Ascending aorta (tissue), 2 donors: Measurements from ENCODE around the gene CCND1. TPM values are rescaled to one million over a fixed set of nuclear protein-coding genes. Genes with fewer than 3 reads are reported as not detected.

Source experiments
- DNase-seq, 2 donors: peaks; one replicate each; pipeline ENCODE4 v3.0.0-alpha.2; 2019; ENCODE audit warnings: low spot score in 2 of 2
- H3K27ac ChIP-seq, 2 donors: fragments of 200-600 bp; sonication (generic); one replicate each; pipeline ENCODE4 v1.5.1; 2016 to 2017; ENCODE audit warnings: mild to moderate bottlenecking in 1 of 2
- H3K27me3 ChIP-seq: fragments of 200-600 bp; sonication (generic); one replicate; pipeline ENCODE4 v1.5.1; 2017
- H3K36me3 ChIP-seq, 2 donors: fragments of 200-600 bp; sonication (generic); one replicate each; pipeline ENCODE4 v1.5.1; 2016
- H3K4me1 ChIP-seq, 2 donors: fragments of 200-600 bp; sonication (generic); one replicate each; pipeline ENCODE4 v1.5.1; 2016 to 2017; ENCODE audit warnings: mild to moderate bottlenecking in 1 of 2
- H3K4me3 ChIP-seq, 2 donors: fragments of 200-600 bp; sonication (generic); one replicate each; pipeline ENCODE4 v1.5.1; 2016 to 2017; ENCODE audit warnings: mild to moderate bottlenecking in 1 of 2
- H3K9me3 ChIP-seq, 2 donors: fragments of 200-600 bp; sonication (generic); one replicate each; pipeline ENCODE4 v1.5.1; 2016
- CTCF ChIP-seq, 3 experiments: fragments of 200-600 bp in 2 of 3; fragments of 450-650 bp in 1 of 3; sonication (generic) in 2 of 3; IDR thresholded peaks; one replicate each; pipeline ENCODE4 v1.5.1; 2016 to 2019; ENCODE audit warnings: antibody characterized with exemption in 3 of 3, mild to moderate bottlenecking in 1 of 3, moderate library complexity in 1 of 3
- intact Hi-C: fragments of 100-400 bp; cut with DNase I; formaldehyde crosslinking; loops from one replicate; pipeline ENCODE4 v1.15.1; 2023
- total RNA-seq: library from RNA; depleted of rRNA; stranded (reverse); fragments of >200 nt; gene quantifications from one replicate; pipeline ENCODE4 v1.1.0, GENCODE V29; 2016

The CCND1 gene
- total RNA-seq, 1 donor from 2014 or later = 90.6 TPM

- Histone ChIP-seq H3K4me1 (no peaks in the 10 kb centered on the region), H3K4me3 (no peak overlapping the region), H3K36me3 (no peaks in the 10 kb centered on the region), H3K9me3 (no peaks in the 10 kb centered on the region), H3K27me3 (no peaks in the 10 kb centered on the region), H3K27ac (no peak overlapping the region)
- no peak for TF ChIP-seq CTCF (IDR thresholded peaks at IDR 0.05)
- intact Hi-C loops = no loop called here
- DNase-seq = no peak
These were observed 56.0 kb downstream of the CCND1 start for GRCh38 chr11:69696749-69697468.

- no peak overlapping the region for H3K4me3 ChIP-seq
- H3K4me1 ChIP-seq = peaks cover 0 to 3% of the 10 kb centered on the region in 2 donors
- no peaks in the 10 kb centered on the region for H3K36me3 ChIP-seq
- H3K9me3 ChIP-seq = no peaks in the 10 kb centered on the region
- no peak overlapping the region for H3K27ac ChIP-seq
- peaks cover 4% of the 10 kb centered on the region for H3K27me3 ChIP-seq
- DNase-seq = no peak
- intact Hi-C loops = no loop called here
- TF ChIP-seq CTCF (IDR thresholded peaks at IDR 0.05) = no peak
These were observed 56.5 kb downstream of the CCND1 start for GRCh38 chr11:69697469-69697843.

GRCh38 chr11:69697861-69698260 is 56.9 kb downstream of the CCND1 start:
- no peak overlapping the region for H3K27ac ChIP-seq
- H3K36me3 ChIP-seq = no peaks in the 10 kb centered on the region
- H3K9me3 ChIP-seq = no peaks in the 10 kb centered on the region
- H3K4me1 ChIP-seq = peaks cover 0 to 3% of the 10 kb centered on the region in 2 donors
- peaks cover 4% of the 10 kb centered on the region for H3K27me3 ChIP-seq
- no peak overlapping the region for H3K4me3 ChIP-seq
- intact Hi-C loops = no loop called here
- no peak for TF ChIP-seq CTCF (IDR thresholded peaks at IDR 0.05)
- DNase-seq = no peak

- intact Hi-C loops = no loop called here
- no peak overlapping the region for H3K4me3 ChIP-seq
- no peaks in the 10 kb centered on the region for H3K36me3 ChIP-seq
- no peaks in the 10 kb centered on the region for H3K9me3 ChIP-seq
- peaks cover 0 to 3% of the 10 kb centered on the region in 2 donors for H3K4me1 ChIP-seq
- H3K27me3 ChIP-seq = peaks cover 8% of the 10 kb centered on the region
- no peak for DNase-seq
- no peak for TF ChIP-seq CTCF (IDR thresholded peaks at IDR 0.05)
- H3K27ac ChIP-seq = no peak overlapping the region
These were observed 57.4 kb downstream of the CCND1 start for GRCh38 chr11:69698362-69698761.

- Histone ChIP-seq H3K27ac (no peak overlapping the region), H3K4me1 (peaks cover 0 to 9% of the 10 kb centered on the region in 2 donors), H3K27me3 (peaks cover 14% of the 10 kb centered on the region), H3K9me3 (no peaks in the 10 kb centered on the region), H3K36me3 (no peaks in the 10 kb centered on the region), H3K4me3 (no peak overlapping the region)
- intact Hi-C loops = no loop called here
- DNase-seq = no peak
- TF ChIP-seq CTCF (IDR thresholded peaks at IDR 0.05) = no peak
These were observed 58.3 kb downstream of the CCND1 start for GRCh38 chr11:69699213-69699612.
